ENCODE measurements around the gene TMEM132A. TPM values are rescaled to one million over a fixed set of nuclear protein-coding genes. Genes with fewer than 3 reads are reported as not detected.

TMEM132A gene
- total RNA-seq, 1 experiment from 2014 or later = 29.2 TPM

- peak; percentile 34 for DNase-seq (ENCODE audit: low read depth)
Measured at GRCh38 chr11:60985991-60986915, 62.0 kb downstream of the TMEM132A start.

Other genes starting within 250 kb of the TMEM132A start
- not detected in 2 replicates for gene MS4A8, start 224.8 kb upstream of the TMEM132A start, total RNA-seq (2014; rRNA removed; shearing (Covaris generic))
- gene MS4A18, start 199.7 kb upstream of the TMEM132A start, total RNA-seq (2014; rRNA removed; shearing (Covaris generic)) = not detected in 2 replicates
- not detected in 2 replicates for gene MS4A15, start 167.6 kb upstream of the TMEM132A start, total RNA-seq (2014; rRNA removed; shearing (Covaris generic))
- gene MS4A10, start 139.1 kb upstream of the TMEM132A start, total RNA-seq (2014; rRNA removed; shearing (Covaris generic)) = not detected in 2 replicates
- 10.1 and 13.5 TPM in 2 replicates for gene CCDC86, start 82.3 kb upstream of the TMEM132A start, total RNA-seq (2014; rRNA removed; shearing (Covaris generic))
- gene PTGDR2, start 68.5 kb upstream of the TMEM132A start, total RNA-seq (2014; rRNA removed; shearing (Covaris generic)) = not detected in 2 replicates
- gene ZP1, start 56.9 kb upstream of the TMEM132A start, total RNA-seq (2014; rRNA removed; shearing (Covaris generic)) = 3.7 and 4.6 TPM in 2 replicates
- gene PRPF19, start 17.9 kb upstream of the TMEM132A start, total RNA-seq (2014; rRNA removed; shearing (Covaris generic)) = 86.6 and 100.0 TPM in 2 replicates
- gene TMEM109, start 10.3 kb upstream of the TMEM132A start, total RNA-seq (2014; rRNA removed; shearing (Covaris generic)) = 81.6 and 88.6 TPM in 2 replicates
- 5.8 and 10.0 TPM in 2 replicates for gene SLC15A3, start 27.7 kb downstream of the TMEM132A start, total RNA-seq (2014; rRNA removed; shearing (Covaris generic))
- gene CD6, start 47.2 kb downstream of the TMEM132A start, total RNA-seq (2014; rRNA removed; shearing (Covaris generic)) = not detected in 2 replicates
- gene CD5, start 178.0 kb downstream of the TMEM132A start, total RNA-seq (2014; rRNA removed; shearing (Covaris generic)) = not detected in 2 replicates
- 11.5 TPM in 2 replicates for gene VPS37C, start 237.0 kb downstream of the TMEM132A start, total RNA-seq (2014; rRNA removed; shearing (Covaris generic))